ENCODE data around the gene MAGEA10.

MAGEA10 gene

DNA sequence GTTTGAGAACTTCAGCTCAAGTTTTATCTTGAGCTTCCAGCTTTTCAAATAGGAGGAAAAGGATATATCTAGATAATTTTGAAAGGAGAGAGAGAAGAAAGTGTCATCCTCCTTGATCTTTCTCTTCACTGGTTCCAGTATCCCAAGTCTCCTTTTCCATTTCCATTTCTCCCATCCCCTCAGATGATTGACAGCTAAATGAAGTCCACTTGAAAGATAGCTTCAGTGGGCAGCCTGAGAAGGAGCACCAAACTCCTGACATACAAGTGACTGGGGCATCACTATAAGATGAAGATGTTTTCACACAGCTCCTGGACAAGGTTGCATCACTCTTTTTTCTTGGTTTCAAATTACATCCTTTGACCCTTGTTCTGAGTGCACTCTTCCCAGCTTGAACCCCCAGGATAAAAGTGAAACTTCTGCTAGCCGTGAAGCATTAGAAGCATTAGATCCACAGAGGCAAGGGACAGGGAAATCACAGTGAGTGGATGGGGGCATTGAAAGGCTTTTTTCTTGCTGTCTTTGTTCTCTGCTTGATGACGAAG is 17.5 kb upstream of the MAGEA10 start:
- TF ChIP-seq, protein P1, sequence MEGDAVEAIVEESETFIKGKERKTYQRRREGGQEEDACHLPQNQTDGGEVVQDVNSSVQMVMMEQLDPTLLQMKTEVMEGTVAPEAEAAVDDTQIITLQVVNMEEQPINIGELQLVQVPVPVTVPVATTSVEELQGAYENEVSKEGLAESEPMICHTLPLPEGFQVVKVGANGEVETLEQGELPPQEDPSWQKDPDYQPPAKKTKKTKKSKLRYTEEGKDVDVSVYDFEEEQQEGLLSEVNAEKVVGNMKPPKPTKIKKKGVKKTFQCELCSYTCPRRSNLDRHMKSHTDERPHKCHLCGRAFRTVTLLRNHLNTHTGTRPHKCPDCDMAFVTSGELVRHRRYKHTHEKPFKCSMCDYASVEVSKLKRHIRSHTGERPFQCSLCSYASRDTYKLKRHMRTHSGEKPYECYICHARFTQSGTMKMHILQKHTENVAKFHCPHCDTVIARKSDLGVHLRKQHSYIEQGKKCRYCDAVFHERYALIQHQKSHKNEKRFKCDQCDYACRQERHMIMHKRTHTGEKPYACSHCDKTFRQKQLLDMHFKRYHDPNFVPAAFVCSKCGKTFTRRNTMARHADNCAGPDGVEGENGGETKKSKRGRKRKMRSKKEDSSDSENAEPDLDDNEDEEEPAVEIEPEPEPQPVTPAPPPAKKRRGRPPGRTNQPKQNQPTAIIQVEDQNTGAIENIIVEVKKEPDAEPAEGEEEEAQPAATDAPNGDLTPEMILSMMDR (IDR thresholded peaks at IDR 0.05; ENCODE audit: control insufficient read depth, extremely low read depth, insufficient read depth) = no peak
- DNase-seq (ENCODE audit: low read depth) = no peak
- H3K4me3 ChIP-seq (ENCODE audit: low read depth, low read length) = no peak overlapping the region

- TF ChIP-seq, protein P1 (IDR thresholded peaks at IDR 0.05; ENCODE audit: control insufficient read depth, extremely low read depth, insufficient read depth) = no peak
- no peak overlapping the region for H3K4me3 ChIP-seq (ENCODE audit: low read depth, low read length)
- no peak for DNase-seq (ENCODE audit: low read depth)
Measured at GRCh38 chrX:152154050-152154449, 15.7 kb upstream of the MAGEA10 start.

- H3K4me3 ChIP-seq (ENCODE audit: low read depth, low read length) = no peak overlapping the region
- DNase-seq (ENCODE audit: low read depth) = no peak
- TF ChIP-seq, protein P1 (IDR thresholded peaks at IDR 0.05; ENCODE audit: control insufficient read depth, extremely low read depth, insufficient read depth) = no peak
Measured at GRCh38 chrX:152151256-152151655, 12.9 kb upstream of the MAGEA10 start.

DNA sequence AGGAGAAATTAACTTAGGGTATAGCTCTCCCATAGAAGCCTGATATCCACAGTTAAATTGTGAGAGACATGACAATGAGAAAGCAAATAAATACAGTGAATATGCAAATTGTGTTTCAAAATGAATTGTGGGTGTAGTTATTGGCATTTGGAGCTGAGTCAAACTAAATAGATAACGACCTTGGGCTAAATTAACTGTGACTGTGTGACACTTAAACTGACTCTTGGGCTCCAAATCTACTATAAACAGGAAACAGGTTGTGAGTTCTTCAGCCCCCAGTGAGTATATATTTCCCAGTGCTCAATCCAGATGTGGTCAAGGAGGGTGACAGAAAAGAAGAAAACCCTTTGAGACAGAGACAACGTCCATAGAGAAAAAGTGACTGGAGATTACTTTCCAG is 11.3 kb upstream of the MAGEA10 start:
- TF ChIP-seq, protein P1 (IDR thresholded peaks at IDR 0.05; ENCODE audit: control insufficient read depth, extremely low read depth, insufficient read depth) = no peak
- no peak for DNase-seq (ENCODE audit: low read depth)
- H3K4me3 ChIP-seq (ENCODE audit: low read depth, low read length) = no peak overlapping the region

DNA sequence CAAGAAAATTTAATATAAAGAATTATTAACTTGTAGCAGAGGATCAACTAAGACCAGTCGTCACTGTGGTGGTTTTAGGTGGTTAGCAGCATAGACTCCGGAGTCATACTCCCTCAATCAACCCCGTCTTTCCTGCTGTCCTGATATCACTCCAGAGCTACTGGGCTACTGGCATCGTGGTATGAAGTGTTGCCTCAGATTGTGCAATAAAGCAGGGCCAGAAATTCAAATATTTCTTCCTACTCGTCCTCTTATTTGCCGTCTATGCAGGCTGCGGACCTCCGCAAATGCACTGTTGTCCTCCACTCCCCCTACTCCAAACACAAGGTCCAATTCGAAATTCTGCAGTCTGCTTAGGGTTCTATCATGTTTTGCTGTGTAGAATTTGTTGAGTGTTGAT is 1.2 kb upstream of the MAGEA10 start:
- TF ChIP-seq, protein P1 (IDR thresholded peaks at IDR 0.05; ENCODE audit: control insufficient read depth, extremely low read depth, insufficient read depth) = no peak
- no peak for DNase-seq (ENCODE audit: low read depth)
- H3K4me3 ChIP-seq (ENCODE audit: low read depth, low read length) = no peak overlapping the region

GRCh38 chrX:152137771-152138387 is 498 bp downstream of the MAGEA10 start:
- no peak for DNase-seq (ENCODE audit: low read depth)

More at GRCh38 chrX:152137771-152138387, 498 bp downstream of the MAGEA10 start:
- peak overlapping the region; percentile 45 for H3K4me3 ChIP-seq (ENCODE audit: low read depth, low read length)
- TF ChIP-seq, protein P1 (IDR thresholded peaks at IDR 0.05; ENCODE audit: control insufficient read depth, extremely low read depth, insufficient read depth) = no peak
